ENCODE results near the gene SNTG2. TPM values are rescaled to one million over a fixed set of nuclear protein-coding genes. Genes with fewer than 3 reads are reported as not detected.

The SNTG2 gene
- polyA plus RNA-seq, 3 donors: not detected

- WGBS (ENCODE audit: insufficient coverage): 88% methylated on average over 10 of the region's 10 CpGs
Measured at GRCh38 chr2:1339388-1340140, 388.9 kb downstream of the SNTG2 start.

GRCh38 chr2:1340141-1340512, 389.5 kb downstream of the SNTG2 start:
- H3K9me3 ChIP-seq (replicated peaks in 1 of 2; ENCODE audit: control insufficient read depth in 1 of 2, insufficient read depth in 1 of 2, low read length in 2 of 2): no peaks in the 10 kb centered on the region
- intact Hi-C loops (cut with micrococcal nuclease): no loop called here
- H3K36me3 ChIP-seq (replicated peaks in 1 of 2; ENCODE audit: control insufficient read depth in 1 of 2, insufficient read depth in 2 of 2, low read length in 2 of 2): no peaks in the 10 kb centered on the region
- WGBS (ENCODE audit: insufficient coverage): no CpG with 5 or more reads among the region's 5 CpGs
- H3K9me3 Mint-ChIP-seq: peaks cover 0 to 2% (median 0%) of the 10 kb centered on the region in 7 donors
- H4K20me1 ChIP-seq (ENCODE audit: insufficient read depth, low read length): no peaks in the 10 kb centered on the region
- H3K36me3 Mint-ChIP-seq: no peaks in the 10 kb centered on the region
- peaks cover 0 to 2% (median 0%) of the 10 kb centered on the region in 3 donors for H3K27me3 Mint-ChIP-seq (ENCODE audit: low read depth in 3 of 3)
- no peak overlapping the region for H3K4me3 Mint-ChIP-seq
- no peak overlapping the region for H2AFZ ChIP-seq (ENCODE audit: insufficient read depth, low read depth, low read length, poor library complexity, severe bottlenecking)
- H3K4me2 ChIP-seq (replicated peaks; ENCODE audit: extremely low read depth, low read length, poor library complexity, severe bottlenecking): no peak overlapping the region
- no peak for DNase-seq
- H3K9ac ChIP-seq (ENCODE audit: insufficient read depth, low read length, poor library complexity, severe bottlenecking): no peak overlapping the region
- no peak overlapping the region for H3K4me3 ChIP-seq (replicated peaks in 1 of 3; ENCODE audit: low read depth in 2 of 3, low read length in 3 of 3)
- H3K27me3 ChIP-seq (ENCODE audit: control insufficient read depth in 2 of 2, insufficient read depth in 2 of 2, low read length in 2 of 2): no peaks in the 10 kb centered on the region
- H3K4me1 Mint-ChIP-seq: no peaks in the 10 kb centered on the region
- no peaks in the 10 kb centered on the region for H3K79me2 ChIP-seq (ENCODE audit: insufficient read depth, low read length)
- H3K4me1 ChIP-seq (ENCODE audit: control insufficient read depth in 1 of 2, insufficient read depth in 2 of 2, low read length in 2 of 2): no peaks in the 10 kb centered on the region
- TF ChIP-seq CTCF (IDR thresholded peaks at IDR 0.05): no peak
- H3K27ac Mint-ChIP-seq: no peak overlapping the region
- no peak overlapping the region for H3K27ac ChIP-seq (ENCODE audit: low read depth in 1 of 2, low read length in 2 of 2)

More at GRCh38 chr2:1339388-1340140, 388.9 kb downstream of the SNTG2 start:
- Histone ChIP-seq H3K79me2 (ENCODE audit: insufficient read depth, low read length) (no peaks in the 10 kb centered on the region), H2AFZ (ENCODE audit: insufficient read depth, low read depth, low read length, poor library complexity, severe bottlenecking) (no peak overlapping the region), H3K9me3 (replicated peaks in 1 of 2; ENCODE audit: control insufficient read depth in 1 of 2, insufficient read depth in 1 of 2, low read length in 2 of 2) (no peaks in the 10 kb centered on the region), H3K4me1 (ENCODE audit: control insufficient read depth in 1 of 2, insufficient read depth in 2 of 2, low read length in 2 of 2) (no peaks in the 10 kb centered on the region), H4K20me1 (ENCODE audit: insufficient read depth, low read length) (no peaks in the 10 kb centered on the region), H3K27me3 (ENCODE audit: control insufficient read depth in 2 of 2, insufficient read depth in 2 of 2, low read length in 2 of 2) (no peaks in the 10 kb centered on the region), H3K9ac (ENCODE audit: insufficient read depth, low read length, poor library complexity, severe bottlenecking) (no peak overlapping the region), H3K36me3 (replicated peaks in 1 of 2; ENCODE audit: control insufficient read depth in 1 of 2, insufficient read depth in 2 of 2, low read length in 2 of 2) (no peaks in the 10 kb centered on the region), H3K27ac (ENCODE audit: low read depth in 1 of 2, low read length in 2 of 2) (no peak overlapping the region), H3K4me3 (replicated peaks in 1 of 3; ENCODE audit: low read depth in 2 of 3, low read length in 3 of 3) (no peak overlapping the region), H3K4me2 (replicated peaks; ENCODE audit: extremely low read depth, low read length, poor library complexity, severe bottlenecking) (no peak overlapping the region)
- no peak overlapping the region for H3K4me3 Mint-ChIP-seq
- H3K36me3 Mint-ChIP-seq: no peaks in the 10 kb centered on the region
- TF ChIP-seq CTCF (IDR thresholded peaks at IDR 0.05): no peak
- peaks cover 0 to 5% (median 0%) of the 10 kb centered on the region in 7 donors for H3K9me3 Mint-ChIP-seq
- no peak overlapping the region for H3K27ac Mint-ChIP-seq
- no peak for DNase-seq
- intact Hi-C loops (cut with micrococcal nuclease): no loop called here
- H3K4me1 Mint-ChIP-seq: no peaks in the 10 kb centered on the region
- H3K27me3 Mint-ChIP-seq (ENCODE audit: low read depth in 3 of 3): peaks cover 0 to 2% (median 0%) of the 10 kb centered on the region in 3 donors

Data from CD14-positive monocyte (primary cell).